Liver (tissue), 3 donors: ENCODE measurements around the gene E2F2.

Experiments
- GABPA ChIP-seq, 2 donors: IDR thresholded peaks in 1 of 2; conservative IDR thresholded peaks in 1 of 2; 2 replicates each; pipeline ENCODE4 v1.6.1; 2016; ENCODE audit warnings: antibody characterized with exemption in 2 of 2, mild to moderate bottlenecking in 1 of 2, moderate library complexity in 1 of 2
- SP1 ChIP-seq: IDR thresholded peaks from 2 replicates; pipeline ENCODE4 v1.6.1; 2018; ENCODE audit warnings: antibody characterized with exemption, mild to moderate bottlenecking
- TF ChIP-seq, protein P1 (sequence below): IDR thresholded peaks from 2 replicates; pipeline ENCODE4 v1.6.1; 2016; ENCODE audit warnings: antibody characterized with exemption
- TF ChIP-seq, protein P2 (sequence below): fragments of 150-350 bp; IDR thresholded peaks from 2 replicates; pipeline ENCODE4 v1.5.1; 2017; ENCODE audit warnings: improper control_type of control experiment, low read depth, low read length; ENCODE audit not compliant: missing input control
- TF ChIP-seq, protein P3 (sequence below): IDR thresholded peaks from 2 replicates; pipeline ENCODE4 v1.6.1; 2016; ENCODE audit warnings: antibody characterized with exemption
- donor health status: healthy.
- donor health status: healthy.

- TF ChIP-seq GABPA (IDR thresholded peaks at IDR 0.05 in 1 of 2, conservative IDR thresholded peaks at IDR 0.05 in 1 of 2) (no peak), SP1 (no peak)
- TF ChIP-seq, protein P1, sequence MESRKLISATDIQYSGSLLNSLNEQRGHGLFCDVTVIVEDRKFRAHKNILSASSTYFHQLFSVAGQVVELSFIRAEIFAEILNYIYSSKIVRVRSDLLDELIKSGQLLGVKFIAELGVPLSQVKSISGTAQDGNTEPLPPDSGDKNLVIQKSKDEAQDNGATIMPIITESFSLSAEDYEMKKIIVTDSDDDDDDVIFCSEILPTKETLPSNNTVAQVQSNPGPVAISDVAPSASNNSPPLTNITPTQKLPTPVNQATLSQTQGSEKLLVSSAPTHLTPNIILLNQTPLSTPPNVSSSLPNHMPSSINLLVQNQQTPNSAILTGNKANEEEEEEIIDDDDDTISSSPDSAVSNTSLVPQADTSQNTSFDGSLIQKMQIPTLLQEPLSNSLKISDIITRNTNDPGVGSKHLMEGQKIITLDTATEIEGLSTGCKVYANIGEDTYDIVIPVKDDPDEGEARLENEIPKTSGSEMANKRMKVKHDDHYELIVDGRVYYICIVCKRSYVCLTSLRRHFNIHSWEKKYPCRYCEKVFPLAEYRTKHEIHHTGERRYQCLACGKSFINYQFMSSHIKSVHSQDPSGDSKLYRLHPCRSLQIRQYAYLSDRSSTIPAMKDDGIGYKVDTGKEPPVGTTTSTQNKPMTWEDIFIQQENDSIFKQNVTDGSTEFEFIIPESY = no peak
- TF ChIP-seq, protein P2, sequence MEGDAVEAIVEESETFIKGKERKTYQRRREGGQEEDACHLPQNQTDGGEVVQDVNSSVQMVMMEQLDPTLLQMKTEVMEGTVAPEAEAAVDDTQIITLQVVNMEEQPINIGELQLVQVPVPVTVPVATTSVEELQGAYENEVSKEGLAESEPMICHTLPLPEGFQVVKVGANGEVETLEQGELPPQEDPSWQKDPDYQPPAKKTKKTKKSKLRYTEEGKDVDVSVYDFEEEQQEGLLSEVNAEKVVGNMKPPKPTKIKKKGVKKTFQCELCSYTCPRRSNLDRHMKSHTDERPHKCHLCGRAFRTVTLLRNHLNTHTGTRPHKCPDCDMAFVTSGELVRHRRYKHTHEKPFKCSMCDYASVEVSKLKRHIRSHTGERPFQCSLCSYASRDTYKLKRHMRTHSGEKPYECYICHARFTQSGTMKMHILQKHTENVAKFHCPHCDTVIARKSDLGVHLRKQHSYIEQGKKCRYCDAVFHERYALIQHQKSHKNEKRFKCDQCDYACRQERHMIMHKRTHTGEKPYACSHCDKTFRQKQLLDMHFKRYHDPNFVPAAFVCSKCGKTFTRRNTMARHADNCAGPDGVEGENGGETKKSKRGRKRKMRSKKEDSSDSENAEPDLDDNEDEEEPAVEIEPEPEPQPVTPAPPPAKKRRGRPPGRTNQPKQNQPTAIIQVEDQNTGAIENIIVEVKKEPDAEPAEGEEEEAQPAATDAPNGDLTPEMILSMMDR = no peak
- TF ChIP-seq, protein P3, sequence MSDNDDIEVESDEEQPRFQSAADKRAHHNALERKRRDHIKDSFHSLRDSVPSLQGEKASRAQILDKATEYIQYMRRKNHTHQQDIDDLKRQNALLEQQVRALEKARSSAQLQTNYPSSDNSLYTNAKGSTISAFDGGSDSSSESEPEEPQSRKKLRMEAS = no peak
Observed at GRCh38 chr1:23553231-23554126, 22.4 kb upstream of the E2F2 start.
